GM18867 (cell line): ENCODE measurements around the gene CDKN2B.
A peak's percentile ranks its signal among the peaks of the same experiment; 100 is the strongest.

ENCODE experiments used
- ATAC-seq: cut with Tn5 transposase; IDR thresholded peaks from one replicate; pipeline ENCODE4 v1.9.1; 2021; ENCODE audit warnings: mild to moderate bottlenecking, moderate library complexity; ENCODE audit not compliant: unreplicated experiment

CDKN2B gene

GRCh38 chr9:21995006-21995665 is 14.0 kb downstream of the CDKN2B start:
- peak; percentile 89 for ATAC-seq

- peak; percentile 44 for ATAC-seq
Measured at GRCh38 chr9:21994556-21995005, 14.5 kb downstream of the CDKN2B start, which contains the start of gene CDKN2B-AS1. Gene CDKN2B-AS1 (plus strand): TSS chr9:21994791.

- peak; percentile 50 for ATAC-seq
Measured at GRCh38 chr9:21993893-21994555, 15.1 kb downstream of the CDKN2B start, which contains the start of gene CDKN2A. Gene CDKN2A (minus strand): TSS chr9:21994392.

- ATAC-seq: no peak
Measured at GRCh38 chr9:21993007-21993406, 16.1 kb downstream of the CDKN2B start.

- no peak for ATAC-seq
Measured at GRCh38 chr9:21991072-21991959, 17.8 kb downstream of the CDKN2B start.

GRCh38 chr9:21989440-21990189 is 19.5 kb downstream of the CDKN2B start:
- ATAC-seq: no peak

- no peak for ATAC-seq
Measured at GRCh38 chr9:21988056-21988990, 20.8 kb downstream of the CDKN2B start.

- ATAC-seq: no peak
Measured at GRCh38 chr9:21985964-21986667, 23.0 kb downstream of the CDKN2B start.

GRCh38 chr9:21984101-21984500 is 25.0 kb downstream of the CDKN2B start:
- ATAC-seq: no peak

- no peak for ATAC-seq
Measured at GRCh38 chr9:21983561-21983935, 25.6 kb downstream of the CDKN2B start.

- no peak for ATAC-seq
Measured at GRCh38 chr9:21982861-21983560, 26.1 kb downstream of the CDKN2B start.

- no peak for ATAC-seq
Measured at GRCh38 chr9:21982391-21982790, 26.7 kb downstream of the CDKN2B start.

- no peak for ATAC-seq
Measured at GRCh38 chr9:21976334-21976875, 32.7 kb downstream of the CDKN2B start.

- peak; percentile 59 for ATAC-seq
Measured at GRCh38 chr9:21974722-21975409, 34.2 kb downstream of the CDKN2B start.

- no peak for ATAC-seq
Measured at GRCh38 chr9:21974343-21974721, 34.8 kb downstream of the CDKN2B start.

- ATAC-seq: no peak
Measured at GRCh38 chr9:21972361-21972760, 36.7 kb downstream of the CDKN2B start.

GRCh38 chr9:21970800-21971640 is 38.1 kb downstream of the CDKN2B start:
- ATAC-seq: no peak
